Stimulated activated CD8-positive, alpha-beta memory T cell treated with anti-CD3 and anti-CD28 coated beads, Interleukin-4, amount 100 ng/mL, for 48 hours (primary cell): ENCODE measurements around the gene NFKBIB.
"Not testable (repeated sequence)": the region's sequence is repeated elsewhere in the genome, so short reads cannot be mapped to it uniquely, and the experiment has no call there.

Experiments
- DNase-seq: peaks from one replicate; pipeline ENCODE4 v3.0.0-alpha.2; 2020

Gene NFKBIB

DNA sequence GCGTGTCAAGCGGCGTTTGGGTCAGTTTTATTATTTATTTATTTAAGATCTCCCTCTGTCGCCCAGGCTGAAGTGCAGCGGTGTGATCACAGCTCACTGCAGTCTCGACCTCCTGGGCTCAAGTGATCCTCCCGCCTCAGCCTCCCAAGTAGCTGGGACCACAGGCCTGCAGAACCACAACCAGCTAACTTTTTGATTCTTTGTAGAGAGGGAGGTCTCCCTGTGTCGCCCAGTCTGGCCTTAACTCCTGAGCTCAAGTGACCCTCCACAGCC lies 31.7 kb downstream of the NFKBIB start:
- DNase-seq: no peak

GRCh38 chr19:38932425-38933179 lies 32.8 kb downstream of the NFKBIB start:
- DNase-seq: peak; percentile 52

GRCh38 chr19:38933544-38933943 lies 33.8 kb downstream of the NFKBIB start:
- DNase-seq: no peak

GRCh38 chr19:38939957-38940356 lies 40.2 kb downstream of the NFKBIB start:
- no peak for DNase-seq

GRCh38 chr19:38941466-38941865 lies 41.7 kb downstream of the NFKBIB start:
- DNase-seq: not testable (repeated sequence)

GRCh38 chr19:38941979-38942378 lies 42.2 kb downstream of the NFKBIB start:
- DNase-seq: no peak

DNA sequence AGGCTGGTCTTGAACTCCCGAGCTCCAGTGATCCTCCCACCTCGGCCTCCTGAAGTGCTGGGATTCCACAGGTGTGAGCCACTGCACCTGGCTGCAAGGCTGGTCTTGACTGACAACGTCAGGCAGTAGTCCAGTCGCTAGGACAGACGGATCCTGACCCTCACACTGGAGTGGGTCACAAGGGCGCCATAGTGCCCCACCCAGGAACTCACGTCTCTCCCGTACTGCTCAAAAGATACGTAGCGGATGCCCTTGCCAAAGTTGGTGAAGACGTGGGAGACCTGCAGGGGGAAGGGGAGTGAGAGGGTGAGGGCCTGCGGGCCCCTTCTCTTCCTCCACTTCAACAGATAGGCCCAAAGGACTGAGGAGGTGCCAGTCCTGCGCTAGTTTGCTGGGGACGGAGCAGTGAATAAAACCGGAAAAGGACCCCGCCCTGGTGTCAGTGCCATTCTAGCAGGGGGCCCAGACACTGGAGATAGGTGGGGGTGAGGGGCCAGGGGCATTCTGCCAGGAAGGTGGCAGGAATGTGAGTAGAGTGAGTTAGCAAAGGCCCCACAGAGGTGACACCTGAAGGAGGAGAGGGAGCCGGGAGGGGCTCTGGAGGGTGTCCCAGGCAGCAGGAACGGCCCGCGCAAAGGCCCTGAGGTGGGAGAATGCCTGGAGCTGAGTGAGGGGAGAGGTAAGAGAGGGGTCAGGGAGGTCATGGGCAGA lies 42.9 kb downstream of the NFKBIB start:
- DNase-seq: no peak

- no peak for DNase-seq
These were observed 45.3 kb downstream of the NFKBIB start for GRCh38 chr19:38944981-38945506.

GRCh38 chr19:38945562-38946228 lies 45.9 kb downstream of the NFKBIB start:
- peak; percentile 41 for DNase-seq

DNA sequence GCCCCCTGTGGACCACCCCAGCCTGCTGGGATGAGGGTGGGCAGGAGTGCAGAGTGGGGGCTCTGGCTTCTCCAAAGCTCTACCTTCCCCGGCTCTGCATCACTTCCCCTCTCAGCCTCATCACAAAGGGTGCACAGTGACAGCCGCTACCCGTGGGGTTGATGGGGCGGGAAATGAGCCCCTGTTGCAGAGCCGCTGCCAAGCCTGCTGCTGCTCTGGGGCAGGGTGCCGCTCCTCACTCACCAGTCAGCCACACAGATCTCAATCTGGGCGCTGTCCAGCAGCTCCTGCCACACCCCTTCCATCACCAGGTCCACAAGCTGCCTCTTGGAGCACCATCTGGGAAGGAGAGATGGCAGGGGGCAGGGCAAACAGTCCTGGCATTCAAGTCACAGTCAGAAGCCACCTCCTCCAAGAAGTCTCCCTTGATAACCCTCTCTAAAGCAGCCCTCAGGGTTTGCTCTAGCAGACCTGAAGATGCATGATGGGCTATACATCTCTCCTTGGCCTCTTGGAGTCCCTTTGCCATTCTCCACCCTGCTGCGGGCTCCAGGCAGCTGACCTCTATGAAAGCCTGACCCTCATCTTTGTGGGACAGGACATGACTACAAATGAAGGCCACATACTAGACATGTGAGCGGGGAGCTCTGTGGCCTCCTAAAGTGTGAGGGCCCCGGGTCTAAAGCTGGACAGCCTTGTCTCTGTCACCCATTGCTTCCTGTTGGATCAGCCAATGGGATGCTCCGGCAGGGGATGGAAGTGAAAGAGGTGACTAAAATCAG lies 46.7 kb downstream of the NFKBIB start:
- DNase-seq: no peak

DNA sequence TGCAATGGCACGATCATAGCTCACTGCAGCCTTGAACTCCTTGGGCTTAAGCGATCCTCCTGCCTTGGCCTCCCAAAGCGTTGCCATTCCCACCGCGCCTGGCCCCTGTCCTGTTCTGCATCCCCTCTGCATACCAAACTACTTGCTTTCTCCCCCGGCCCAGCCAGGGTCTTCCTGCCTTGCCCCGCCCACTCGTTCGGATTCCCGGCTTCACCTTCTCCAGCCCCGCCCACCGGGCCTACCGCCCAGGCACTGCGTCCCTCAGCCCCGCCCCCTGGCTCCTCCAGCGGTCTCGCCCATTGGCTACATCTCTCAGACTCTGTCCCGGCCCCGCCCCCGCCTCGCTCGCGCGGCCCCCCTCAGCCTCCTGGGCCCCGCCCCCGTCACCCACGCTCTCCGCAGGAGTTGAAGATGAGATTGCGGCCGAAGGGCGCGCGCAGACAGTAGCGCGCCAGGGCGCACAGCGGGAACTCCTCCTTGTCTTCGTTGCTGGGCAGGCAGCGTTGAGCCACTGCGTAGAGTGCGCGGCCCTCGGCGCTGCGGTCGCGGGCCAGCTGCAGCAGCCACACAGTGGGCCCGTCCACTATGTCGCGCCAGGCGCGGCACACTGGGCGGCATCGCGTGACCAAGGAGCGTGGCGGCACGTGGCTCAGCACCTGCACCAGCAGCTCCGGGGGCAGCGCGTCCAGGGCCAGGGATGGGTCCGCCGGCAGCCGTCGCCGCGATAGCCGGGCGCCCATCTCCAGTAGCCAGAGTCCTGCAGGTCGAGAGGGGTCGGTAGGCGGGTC lies 50.0 kb downstream of the NFKBIB start:
- DNase-seq: peak; percentile 94

DNA sequence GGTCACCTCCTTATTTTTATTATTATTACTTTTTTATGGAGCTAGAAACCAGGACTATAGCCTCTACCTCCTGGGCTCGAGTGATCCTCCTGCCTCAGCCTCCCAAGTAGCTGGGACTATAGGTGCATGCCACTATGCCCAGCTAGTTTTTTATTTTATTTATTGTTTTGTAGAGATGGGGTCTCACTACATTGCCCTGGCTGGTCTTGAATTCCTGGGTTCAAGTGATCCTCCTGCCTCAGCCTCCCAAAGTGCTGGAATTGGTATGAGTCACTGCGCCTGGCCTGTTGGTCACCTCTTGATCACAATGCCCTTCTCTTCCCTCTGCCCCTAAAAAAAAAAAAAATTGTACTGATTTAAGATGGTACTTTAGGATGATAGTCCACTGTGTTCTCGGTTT lies 51.4 kb downstream of the NFKBIB start:
- DNase-seq: no peak

DNA sequence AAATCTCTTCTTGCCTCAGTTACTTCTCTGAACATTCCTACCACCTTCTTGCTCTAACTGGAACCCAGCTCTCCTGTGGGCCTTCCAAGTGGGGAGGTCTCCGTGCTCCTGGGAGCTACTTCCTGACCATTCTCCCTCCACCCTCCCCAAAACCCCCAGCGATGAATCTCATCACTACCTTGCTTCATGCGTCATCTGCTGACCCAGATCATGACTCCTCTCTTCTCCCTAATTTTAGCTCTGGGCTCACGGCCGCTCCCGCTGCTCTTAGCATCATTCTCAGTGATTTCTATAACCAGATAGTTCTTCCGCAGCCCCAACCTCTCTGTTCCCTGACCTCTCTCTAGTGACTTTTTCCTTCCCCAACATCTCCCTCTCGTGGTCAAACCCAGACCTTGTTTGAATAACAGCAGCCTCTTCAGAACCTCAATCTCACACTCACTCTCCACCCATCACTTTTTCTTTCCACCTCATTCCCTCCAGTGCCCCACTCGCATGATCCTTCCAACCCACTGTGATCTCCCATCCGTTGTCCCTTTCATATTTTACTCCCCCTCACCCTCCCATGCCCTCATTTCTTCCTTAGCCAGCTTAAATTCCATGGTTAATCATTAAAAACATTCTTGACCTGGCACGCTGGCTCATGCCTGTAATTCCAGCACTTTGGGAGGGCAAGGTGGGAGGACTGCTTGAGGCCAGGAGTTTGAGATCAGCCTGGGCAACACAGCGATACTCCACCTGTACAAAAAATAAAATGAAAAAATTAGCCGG lies 52.8 kb downstream of the NFKBIB start:
- no peak for DNase-seq

- no peak for DNase-seq
These were observed 53.9 kb downstream of the NFKBIB start for GRCh38 chr19:38953677-38954076.

- no peak for DNase-seq
These were observed 56.5 kb downstream of the NFKBIB start for GRCh38 chr19:38956264-38956663.

GRCh38 chr19:38958301-38958700 lies 58.5 kb downstream of the NFKBIB start:
- no peak for DNase-seq
